Mesendoderm (in vitro differentiated cells): Measurements from ENCODE around the gene TNFAIP8L2.
"Not testable (repeated sequence)": the region's sequence is repeated elsewhere in the genome, so short reads cannot be mapped to it uniquely, and the experiment has no call there.

Source experiments
- DNase-seq: peaks from one replicate; pipeline ENCODE4 v3.0.0; 2013
- H2AK5ac ChIP-seq: 2 replicates; pipeline ENCODE4 v1.6.1; 2013; ENCODE audit warnings: low read length, inconsistent platforms
- H2BK120ac ChIP-seq: 2 replicates; pipeline ENCODE4 v1.6.1; 2013; ENCODE audit warnings: low read depth, mild to moderate bottlenecking, low read length, moderate library complexity, mixed read lengths
- H2BK15ac ChIP-seq: replicated peaks from 2 replicates; pipeline ENCODE4 v1.6.1; 2013; ENCODE audit warnings: low read depth, mild to moderate bottlenecking, moderate library complexity
- H2BK5ac ChIP-seq: 2 replicates; pipeline ENCODE4 v1.6.1; 2013; ENCODE audit warnings: low read length, inconsistent platforms
- H3K18ac ChIP-seq: 2 replicates; pipeline ENCODE4 v1.6.1; 2013; ENCODE audit warnings: mild to moderate bottlenecking, low read length, mixed read lengths
- H3K23ac ChIP-seq: one replicate; pipeline ENCODE4 v1.6.1; 2013; ENCODE audit warnings: low read length
- H3K27ac ChIP-seq: 2 replicates; pipeline ENCODE4 v1.5.1; 2013; ENCODE audit warnings: low read depth, mild to moderate bottlenecking, inconsistent platforms, low read length, moderate library complexity
- H3K27me3 ChIP-seq: 2 replicates; pipeline ENCODE4 v1.6.1; 2013; ENCODE audit warnings: low read length, control low read depth, mild to moderate bottlenecking, inconsistent platforms; ENCODE audit not compliant: insufficient read depth, poor library complexity
- H3K36me3 ChIP-seq: 2 replicates; pipeline ENCODE4 v1.6.1; 2013; ENCODE audit warnings: low read length, inconsistent platforms; ENCODE audit not compliant: control insufficient read depth, insufficient read depth
- H3K4ac ChIP-seq: one replicate; pipeline ENCODE4 v1.6.1; 2013; ENCODE audit warnings: low read depth, mild to moderate bottlenecking, low read length, moderate library complexity
- H3K4me1 ChIP-seq: 2 replicates; pipeline ENCODE4 v1.6.1; 2013; ENCODE audit warnings: low read depth, low read length, inconsistent platforms; ENCODE audit not compliant: control insufficient read depth
- H3K4me2 ChIP-seq: 2 replicates; pipeline ENCODE4 v1.6.1; 2013; ENCODE audit warnings: low read length
- H3K4me3 ChIP-seq: 2 replicates; pipeline ENCODE4 v1.5.1; 2013; ENCODE audit warnings: mild to moderate bottlenecking, low read length
- H3K56ac ChIP-seq: one replicate; pipeline ENCODE4 v1.6.1; 2013; ENCODE audit warnings: low read length
- H3K79me1 ChIP-seq: 2 replicates; pipeline ENCODE4 v1.6.1; 2013; ENCODE audit warnings: low read length, inconsistent platforms
- H3K79me2 ChIP-seq: 2 replicates; pipeline ENCODE4 v1.6.1; 2013; ENCODE audit warnings: mild to moderate bottlenecking, low read length; ENCODE audit not compliant: control insufficient read depth, insufficient read depth
- H3K9ac ChIP-seq: 2 replicates; pipeline ENCODE4 v1.6.1; 2013; ENCODE audit warnings: low read length, inconsistent platforms
- H4K5ac ChIP-seq: one replicate; pipeline ENCODE4 v1.6.1; 2013; ENCODE audit warnings: low read length
- H4K8ac ChIP-seq: one replicate; pipeline ENCODE4 v1.6.1; 2013; ENCODE audit warnings: low read depth, mild to moderate bottlenecking, control low read depth, low read length, moderate library complexity
- WGBS: extraction: QIAGEN DNeasy Blood & Tissue Kit; methylation state at CpG from one replicate; pipeline ENCODE4 v1.1.7; 2013; ENCODE audit warnings: low lambda C conversion rate, missing lambda C conversion rate; ENCODE audit not compliant: insufficient coverage; ENCODE audit errors: extremely low coverage; 5-methylcytosine and 5-hydroxymethylcytosine counted together

The TNFAIP8L2 gene

GRCh38 chr1:151199873-151200581, 43.6 kb downstream of the TNFAIP8L2 start:
- no peak overlapping the region for H3K18ac ChIP-seq
- no peak overlapping the region for H3K4ac ChIP-seq
- no peaks in the 10 kb centered on the region for H3K4me1 ChIP-seq
- H3K4me2 ChIP-seq: peak overlapping the region; percentile 98
- H3K79me2 ChIP-seq: peaks cover 56% of the 10 kb centered on the region
- H4K8ac ChIP-seq: no peak overlapping the region
- H4K5ac ChIP-seq: no peak overlapping the region
- no CpG with 5 or more reads among the region's 11 CpGs for WGBS
- peaks cover 1% of the 10 kb centered on the region for H3K36me3 ChIP-seq
- DNase-seq: peak; percentile 46
- H3K23ac ChIP-seq: peak overlapping the region; percentile 66
- peak overlapping the region; percentile 100 for H3K9ac ChIP-seq
- H3K4me3 ChIP-seq: peak overlapping the region; percentile 98
- no peak overlapping the region for H2BK120ac ChIP-seq
- no peak overlapping the region for H2BK5ac ChIP-seq
- peaks cover 2% of the 10 kb centered on the region for H3K79me1 ChIP-seq
- no peak overlapping the region for H2BK15ac ChIP-seq
- H3K56ac ChIP-seq: peak overlapping the region; percentile 100
- H2AK5ac ChIP-seq: no peak overlapping the region
- no peaks in the 10 kb centered on the region for H3K27me3 ChIP-seq
- H3K27ac ChIP-seq: no peak overlapping the region

- H3K4ac ChIP-seq, H3K27me3 ChIP-seq, H3K4me1 ChIP-seq, H3K18ac ChIP-seq, H3K4me3 ChIP-seq, H2BK120ac ChIP-seq, H3K79me1 ChIP-seq, H3K23ac ChIP-seq, H4K5ac ChIP-seq, H2AK5ac ChIP-seq, H3K9ac ChIP-seq, H2BK15ac ChIP-seq, H3K36me3 ChIP-seq, H3K56ac ChIP-seq, DNase-seq, H2BK5ac ChIP-seq, H3K27ac ChIP-seq, H3K4me2 ChIP-seq, H4K8ac ChIP-seq: not testable (repeated sequence)
- WGBS: no CpG with 5 or more reads among the region's 12 CpGs
- H3K79me2 ChIP-seq: peaks cover 57% of the 10 kb centered on the region
Observed at GRCh38 chr1:151205381-151205965, 49.0 kb downstream of the TNFAIP8L2 start.
